Posterior cingulate gyrus (tissue), 11 donors: Measurements from ENCODE around the gene TMEM163.
"Not testable (repeated sequence)": the region's sequence is repeated elsewhere in the genome, so short reads cannot be mapped to it uniquely, and the experiment has no call there.

Source experiments
- DNase-seq, 10 donors: peaks; one replicate each; pipeline versions ENCODE4 v3.0.0 to v3.0.0-alpha.2; 2020 to 2021; ENCODE audit warnings: mixed read lengths in 3 of 10
- intact Hi-C: fragments of 100-400 bp; cut with DNase I; formaldehyde crosslinking; loops from one replicate; pipeline ENCODE4 v1.15.1; 2023

The TMEM163 gene

GRCh38 chr2:134718817-134719814 is at the start of gene TMEM163:
Gene TMEM163, minus strand, starts transcription at chr2:134719000.
- intact Hi-C loops = no loop called here
- peak in 3 of 10 donors; percentile 73 to 88 (median 85) for DNase-seq

- intact Hi-C loops = no loop called here
These were observed 47.8 kb upstream of the TMEM163 start for GRCh38 chr2:134766583-134766982.

GRCh38 chr2:134765987-134766386 is 47.2 kb upstream of the TMEM163 start:
- no peak for DNase-seq
- intact Hi-C loops = no loop called here

More at GRCh38 chr2:134766583-134766982, 47.8 kb upstream of the TMEM163 start:
- no peak for DNase-seq

GRCh38 chr2:134764164-134764563 is 45.4 kb upstream of the TMEM163 start:
- DNase-seq = no peak
- intact Hi-C loops = no loop called here

- intact Hi-C loops = no loop called here
- no peak for DNase-seq
These were observed 44.4 kb upstream of the TMEM163 start for GRCh38 chr2:134763164-134763710.

GRCh38 chr2:134762508-134762907 is 43.7 kb upstream of the TMEM163 start:
- intact Hi-C loops = no loop called here
- peak in 2 of 10 donors; percentile 17 to 24 for DNase-seq

- intact Hi-C loops = no loop called here
- no peak for DNase-seq
These were observed 41.6 kb upstream of the TMEM163 start for GRCh38 chr2:134760385-134760784.

GRCh38 chr2:134758633-134759032 is 39.8 kb upstream of the TMEM163 start:
- DNase-seq = no peak
- intact Hi-C loops = no loop called here

GRCh38 chr2:134751981-134752380 is 33.2 kb upstream of the TMEM163 start:
- DNase-seq, intact Hi-C loops: not testable (repeated sequence)

GRCh38 chr2:134745546-134745945 is 26.7 kb upstream of the TMEM163 start:
- DNase-seq = no peak
- intact Hi-C loops = no loop called here

GRCh38 chr2:134745023-134745422 is 26.2 kb upstream of the TMEM163 start:
- DNase-seq = no peak
- intact Hi-C loops = no loop called here

GRCh38 chr2:134739879-134740301 is 21.1 kb upstream of the TMEM163 start:
- no peak for DNase-seq
- intact Hi-C loops = no loop called here

- DNase-seq = no peak
- intact Hi-C loops = no loop called here
These were observed 20.6 kb upstream of the TMEM163 start for GRCh38 chr2:134739236-134739878.

- intact Hi-C loops = no loop called here
- DNase-seq = no peak
These were observed 19.5 kb upstream of the TMEM163 start for GRCh38 chr2:134738141-134738870.

- intact Hi-C loops = no loop called here
These were observed 18.9 kb upstream of the TMEM163 start for GRCh38 chr2:134737671-134738070.

GRCh38 chr2:134736167-134736880 is 17.5 kb upstream of the TMEM163 start:
- intact Hi-C loops = no loop called here

More at GRCh38 chr2:134737671-134738070, 18.9 kb upstream of the TMEM163 start:
- no peak for DNase-seq

GRCh38 chr2:134728163-134728562 is 9.4 kb upstream of the TMEM163 start:
- intact Hi-C loops = no loop called here
- no peak for DNase-seq

More at GRCh38 chr2:134736167-134736880, 17.5 kb upstream of the TMEM163 start:
- no peak for DNase-seq

GRCh38 chr2:134727385-134727784 is 8.6 kb upstream of the TMEM163 start:
- intact Hi-C loops = no loop called here
- no peak for DNase-seq

- no peak for DNase-seq
- intact Hi-C loops = no loop called here
These were observed 7.8 kb upstream of the TMEM163 start for GRCh38 chr2:134726645-134727044.

- no peak for DNase-seq
- intact Hi-C loops = no loop called here
These were observed 7.1 kb upstream of the TMEM163 start for GRCh38 chr2:134725876-134726275.
